Activated naive CD8-positive, alpha-beta T cell treated with anti-CD3 and anti-CD28 coated beads, Interleukin-2, amount 50 U/mL, for 24 hours (primary cell): ENCODE measurements around the gene ENTPD5.

Experiments used
- ATAC-seq: fragments of 150-1000 bp; cut with Tn5 transposase; one replicate; pipeline ENCODE4 v1.10.0; 2021
- DNase-seq: peaks from one replicate; pipeline ENCODE4 v3.0.0; 2021
- H3K27ac Mint-ChIP-seq: one replicate; pipeline ENCODE4 v1.8.0; 2021; ENCODE audit warnings: mild to moderate bottlenecking, mixed read lengths
- H3K27me3 Mint-ChIP-seq: one replicate; pipeline ENCODE4 v1.8.0; 2021; ENCODE audit warnings: mixed read lengths
- H3K36me3 Mint-ChIP-seq: one replicate; pipeline ENCODE4 v1.8.0; 2021; ENCODE audit warnings: low read depth, mixed read lengths
- H3K4me1 Mint-ChIP-seq: one replicate; pipeline ENCODE4 v1.8.0; 2021; ENCODE audit warnings: mixed read lengths
- H3K4me3 Mint-ChIP-seq: one replicate; pipeline ENCODE4 v1.8.0; 2021; ENCODE audit warnings: mild to moderate bottlenecking, moderate library complexity, mixed read lengths
- H3K9me3 Mint-ChIP-seq: one replicate; pipeline ENCODE4 v1.8.0; 2021; ENCODE audit warnings: mixed read lengths

Gene ENTPD5

DNA sequence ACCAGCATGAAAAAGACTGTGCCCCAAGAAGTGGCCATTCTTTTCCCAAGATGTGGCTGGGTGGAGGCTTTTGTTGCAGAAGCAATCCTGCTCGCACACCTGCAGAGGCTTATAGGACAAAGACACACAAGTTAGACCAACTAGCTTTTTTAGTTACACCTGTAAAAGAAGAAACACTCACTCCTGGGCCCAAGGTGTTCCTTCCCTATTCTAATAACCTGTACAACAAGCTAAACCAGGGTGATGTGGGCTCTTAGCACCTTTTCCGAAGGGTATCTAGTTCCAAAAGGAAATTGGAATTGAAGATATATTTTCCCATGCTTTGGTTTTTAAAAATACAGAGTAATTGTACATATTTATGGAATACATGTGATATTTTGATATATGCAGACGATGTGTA, 31.0 kb downstream of the ENTPD5 start:
- Mint-ChIP-seq H3K27me3 (no peaks in the 10 kb centered on the region), H3K4me1 (no peaks in the 10 kb centered on the region), H3K4me3 (no peak overlapping the region), H3K27ac (no peak overlapping the region), H3K36me3 (peaks cover 14% of the 10 kb centered on the region), H3K9me3 (no peaks in the 10 kb centered on the region)
- DNase-seq (no peak), ATAC-seq (no peak)

DNA sequence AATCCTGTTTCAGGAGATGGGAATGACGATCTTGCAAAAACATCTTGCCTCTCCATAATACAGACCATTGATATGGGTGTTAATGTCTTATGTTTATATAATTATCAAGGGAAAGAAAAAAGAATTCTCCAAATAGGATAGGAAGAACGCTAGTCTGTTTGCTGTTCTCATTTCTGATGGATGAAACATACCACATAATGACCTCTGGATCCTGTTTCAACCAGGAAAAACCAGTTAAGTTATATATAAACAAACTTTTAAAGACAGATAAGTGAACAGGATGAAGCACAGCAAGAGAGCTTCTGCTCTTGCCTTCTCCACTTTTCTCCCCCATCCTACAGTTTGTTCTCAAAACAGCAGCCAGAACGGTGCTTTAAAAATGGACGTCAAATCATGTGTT, 41.2 kb downstream of the ENTPD5 start:
- H3K27ac Mint-ChIP-seq, result no peak overlapping the region
- H3K36me3 Mint-ChIP-seq, result peaks cover 4% of the 10 kb centered on the region
- H3K9me3 Mint-ChIP-seq, result no peaks in the 10 kb centered on the region
- no peak for DNase-seq
- no peak overlapping the region for H3K4me3 Mint-ChIP-seq
- H3K4me1 Mint-ChIP-seq, result no peaks in the 10 kb centered on the region
- H3K27me3 Mint-ChIP-seq, result no peaks in the 10 kb centered on the region
- no peak for ATAC-seq

DNA sequence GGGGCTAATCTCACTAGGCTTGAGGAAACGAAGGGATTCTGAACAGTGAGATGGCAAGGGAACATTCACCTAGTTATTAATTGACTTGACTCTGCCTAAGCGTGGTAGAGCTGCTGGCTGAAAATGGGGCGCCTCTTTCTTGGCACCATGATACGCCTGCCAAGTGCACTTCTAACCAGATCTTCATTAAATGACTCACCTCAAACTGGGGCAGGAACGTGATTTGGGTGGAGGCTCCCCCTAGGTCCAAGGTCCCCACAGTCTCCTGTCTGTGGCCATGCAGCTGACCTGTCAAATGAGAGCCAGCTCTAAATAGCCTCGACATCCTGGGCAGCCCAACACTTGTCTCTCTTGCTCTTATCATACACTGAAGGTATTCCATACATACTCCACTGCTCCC, 43.0 kb downstream of the ENTPD5 start:
- no peak for DNase-seq
- Mint-ChIP-seq H3K27ac (no peak overlapping the region), H3K9me3 (no peaks in the 10 kb centered on the region), H3K27me3 (no peaks in the 10 kb centered on the region), H3K36me3 (peaks cover 4% of the 10 kb centered on the region), H3K4me3 (no peak overlapping the region), H3K4me1 (no peaks in the 10 kb centered on the region)
- no peak for ATAC-seq

DNA sequence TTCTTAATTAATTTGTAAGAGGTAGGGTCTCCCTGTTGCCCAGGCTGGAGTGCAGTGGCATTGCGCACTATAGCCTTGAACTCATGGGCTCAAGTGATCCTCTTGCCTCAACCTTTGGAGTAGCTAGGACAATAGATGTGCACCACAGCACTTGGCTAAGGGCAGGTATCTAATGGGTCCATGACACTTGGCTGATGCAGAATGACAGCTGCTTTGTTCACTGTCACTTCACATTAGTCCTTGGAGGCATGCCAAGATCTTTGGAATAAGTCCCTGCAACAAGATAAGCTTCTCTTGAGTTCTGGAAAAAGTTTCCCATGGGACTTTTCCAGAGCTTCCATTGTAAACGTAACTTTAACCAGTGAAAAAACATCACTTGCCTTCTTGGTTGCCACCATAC, 45.6 kb downstream of the ENTPD5 start:
- H3K27ac Mint-ChIP-seq, result no peak overlapping the region
- H3K9me3 Mint-ChIP-seq, result no peaks in the 10 kb centered on the region
- no peak for DNase-seq
- H3K4me3 Mint-ChIP-seq, result no peak overlapping the region
- H3K27me3 Mint-ChIP-seq, result no peaks in the 10 kb centered on the region
- peaks cover 6% of the 10 kb centered on the region for H3K36me3 Mint-ChIP-seq
- no peaks in the 10 kb centered on the region for H3K4me1 Mint-ChIP-seq
- no peak for ATAC-seq

DNA sequence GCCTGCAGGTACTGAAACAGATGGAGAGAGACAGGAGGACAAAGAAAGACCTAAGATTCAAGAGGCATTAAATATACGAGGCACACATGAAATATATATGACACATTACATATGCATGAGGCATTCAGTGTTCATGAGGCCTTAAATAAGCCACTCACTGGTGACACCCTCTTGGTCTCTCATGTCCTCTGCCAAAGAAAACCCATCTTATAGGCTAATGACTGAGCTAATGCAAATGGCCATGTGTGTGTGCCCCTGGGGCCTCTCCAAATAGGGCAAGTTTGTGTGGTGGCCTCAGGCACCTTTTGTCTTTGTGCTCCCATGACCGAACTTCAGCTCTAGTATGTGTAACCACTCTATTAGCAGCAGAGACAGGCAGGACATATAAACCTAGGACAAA, 50.2 kb downstream of the ENTPD5 start:
- Mint-ChIP-seq H3K4me3 (no peak overlapping the region), H3K9me3 (no peaks in the 10 kb centered on the region), H3K27me3 (no peaks in the 10 kb centered on the region), H3K4me1 (no peaks in the 10 kb centered on the region), H3K27ac (no peak overlapping the region), H3K36me3 (peaks cover 6% of the 10 kb centered on the region)
- ATAC-seq, result no peak
- DNase-seq, result no peak

DNA sequence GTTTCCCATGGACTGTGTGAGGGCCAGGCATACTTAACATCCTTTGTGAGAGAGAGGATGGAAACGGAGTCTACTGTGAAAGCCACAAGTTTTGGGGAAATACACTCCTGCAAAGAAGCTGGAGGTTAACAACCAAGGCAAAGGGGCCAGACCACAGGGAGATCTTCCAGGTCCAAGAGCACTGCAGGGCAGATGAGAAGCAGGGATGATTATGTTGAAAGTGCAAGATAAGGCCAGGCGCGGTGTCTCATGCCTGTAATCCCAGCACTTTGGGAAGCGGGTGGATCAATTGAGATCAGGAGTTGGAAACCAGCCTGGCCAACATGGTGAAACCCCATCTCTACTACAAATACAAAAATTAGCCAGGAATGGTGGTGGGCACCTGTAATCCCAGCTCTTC, 53.9 kb downstream of the ENTPD5 start:
- Mint-ChIP-seq H3K4me3 (no peak overlapping the region), H3K9me3 (no peaks in the 10 kb centered on the region), H3K27ac (no peak overlapping the region), H3K36me3 (peaks cover 19% of the 10 kb centered on the region), H3K4me1 (no peaks in the 10 kb centered on the region), H3K27me3 (no peaks in the 10 kb centered on the region)
- ATAC-seq, result no peak
- DNase-seq, result no peak

DNA sequence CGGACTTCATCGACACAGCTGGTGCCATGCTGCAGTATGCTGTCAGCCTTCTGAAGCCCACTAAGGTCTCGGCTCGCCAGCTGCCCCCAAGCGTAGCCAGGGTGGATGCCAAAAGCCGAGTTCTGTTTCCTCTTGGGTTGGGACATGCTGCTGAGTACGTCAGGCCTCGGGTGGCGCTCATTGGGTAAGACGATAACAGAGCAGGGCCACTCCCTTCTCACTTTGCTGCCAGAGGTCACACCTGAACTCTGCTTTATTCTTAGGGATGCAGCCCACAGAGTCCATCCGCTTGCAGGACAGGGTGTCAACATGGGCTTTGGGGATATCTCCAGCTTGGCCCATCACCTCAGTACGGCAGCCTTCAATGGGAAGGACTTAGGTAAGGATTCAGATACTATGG, 57.9 kb downstream of the ENTPD5 start:
- Mint-ChIP-seq H3K27ac (no peak overlapping the region), H3K9me3 (no peaks in the 10 kb centered on the region), H3K4me1 (no peaks in the 10 kb centered on the region), H3K4me3 (no peak overlapping the region), H3K36me3 (peaks cover 16% of the 10 kb centered on the region), H3K27me3 (no peaks in the 10 kb centered on the region)
- ATAC-seq (no peak), DNase-seq (no peak)

DNA sequence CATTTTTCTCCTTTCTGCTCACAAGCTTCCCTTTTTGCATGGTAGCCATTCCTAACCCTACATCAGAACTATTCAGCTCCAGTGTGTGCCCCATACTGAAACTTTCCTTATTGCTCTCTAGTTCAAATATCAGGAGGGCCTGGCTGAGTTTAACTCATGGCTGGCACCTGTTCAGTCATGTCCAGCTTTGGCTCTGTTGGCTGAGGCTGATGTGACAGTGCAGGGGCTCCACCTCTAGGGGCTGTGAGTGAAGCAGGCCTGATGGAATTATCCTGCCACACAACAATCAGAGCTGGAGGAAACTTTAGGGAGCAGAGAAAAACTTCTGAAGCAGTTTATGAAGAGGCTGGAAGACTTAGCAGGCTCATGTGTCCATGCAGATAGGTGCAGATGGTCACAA, 60.5 kb downstream of the ENTPD5 start:
- Mint-ChIP-seq H3K4me1 (no peaks in the 10 kb centered on the region), H3K27me3 (no peaks in the 10 kb centered on the region), H3K9me3 (no peaks in the 10 kb centered on the region), H3K27ac (no peak overlapping the region), H3K4me3 (no peak overlapping the region), H3K36me3 (peaks cover 21% of the 10 kb centered on the region)
- DNase-seq (no peak), ATAC-seq (no peak)

DNA sequence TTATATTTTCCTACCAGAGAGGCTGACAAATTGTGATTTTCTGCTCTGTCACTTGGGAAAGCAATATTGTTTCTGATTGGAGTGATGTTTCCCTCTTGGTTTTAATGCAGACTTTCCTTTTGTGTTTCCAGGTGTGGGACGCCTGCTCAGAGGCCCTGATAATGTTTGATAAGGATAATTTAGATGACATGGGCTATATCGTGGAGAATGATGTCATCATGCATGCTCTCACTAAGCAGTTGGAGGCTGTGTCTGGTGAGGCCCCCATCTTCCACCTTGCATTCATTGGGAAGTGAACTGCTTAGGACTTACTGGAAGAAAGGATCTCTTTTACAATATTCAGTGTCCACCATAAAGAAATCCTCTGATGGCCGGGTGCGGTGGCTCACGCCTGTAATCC, 63.4 kb downstream of the ENTPD5 start:
- H3K9me3 Mint-ChIP-seq, result no peaks in the 10 kb centered on the region
- H3K4me3 Mint-ChIP-seq, result no peak overlapping the region
- H3K27me3 Mint-ChIP-seq, result no peaks in the 10 kb centered on the region
- DNase-seq, result no peak
- H3K27ac Mint-ChIP-seq, result no peak overlapping the region
- peaks cover 8% of the 10 kb centered on the region for H3K4me1 Mint-ChIP-seq
- ATAC-seq, result no peak
- peaks cover 13% of the 10 kb centered on the region for H3K36me3 Mint-ChIP-seq

DNA sequence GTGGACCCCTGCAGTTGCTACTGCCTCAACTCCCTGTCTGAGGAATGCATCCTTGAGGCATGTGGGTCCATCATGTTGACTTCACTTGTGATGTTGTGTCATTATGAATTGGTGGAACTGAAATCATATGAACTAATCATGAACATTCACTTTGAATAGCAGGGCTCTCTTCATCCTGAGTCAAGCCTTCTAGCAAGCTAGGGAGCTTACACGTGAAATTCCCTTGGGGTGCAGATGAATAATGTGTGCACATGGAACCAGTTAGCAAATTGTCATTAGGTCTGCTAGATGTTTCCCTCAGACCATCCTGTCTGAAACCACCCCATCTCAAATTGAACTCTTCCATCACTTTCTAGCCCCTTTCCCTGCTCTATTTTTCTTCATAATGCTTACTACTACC, 65.4 kb downstream of the ENTPD5 start:
- Mint-ChIP-seq H3K27ac (no peak overlapping the region), H3K4me3 (no peak overlapping the region), H3K4me1 (peaks cover 14% of the 10 kb centered on the region), H3K9me3 (no peaks in the 10 kb centered on the region), H3K36me3 (peaks cover 11% of the 10 kb centered on the region), H3K27me3 (no peaks in the 10 kb centered on the region)
- no peak for DNase-seq
- ATAC-seq, result no peak

DNA sequence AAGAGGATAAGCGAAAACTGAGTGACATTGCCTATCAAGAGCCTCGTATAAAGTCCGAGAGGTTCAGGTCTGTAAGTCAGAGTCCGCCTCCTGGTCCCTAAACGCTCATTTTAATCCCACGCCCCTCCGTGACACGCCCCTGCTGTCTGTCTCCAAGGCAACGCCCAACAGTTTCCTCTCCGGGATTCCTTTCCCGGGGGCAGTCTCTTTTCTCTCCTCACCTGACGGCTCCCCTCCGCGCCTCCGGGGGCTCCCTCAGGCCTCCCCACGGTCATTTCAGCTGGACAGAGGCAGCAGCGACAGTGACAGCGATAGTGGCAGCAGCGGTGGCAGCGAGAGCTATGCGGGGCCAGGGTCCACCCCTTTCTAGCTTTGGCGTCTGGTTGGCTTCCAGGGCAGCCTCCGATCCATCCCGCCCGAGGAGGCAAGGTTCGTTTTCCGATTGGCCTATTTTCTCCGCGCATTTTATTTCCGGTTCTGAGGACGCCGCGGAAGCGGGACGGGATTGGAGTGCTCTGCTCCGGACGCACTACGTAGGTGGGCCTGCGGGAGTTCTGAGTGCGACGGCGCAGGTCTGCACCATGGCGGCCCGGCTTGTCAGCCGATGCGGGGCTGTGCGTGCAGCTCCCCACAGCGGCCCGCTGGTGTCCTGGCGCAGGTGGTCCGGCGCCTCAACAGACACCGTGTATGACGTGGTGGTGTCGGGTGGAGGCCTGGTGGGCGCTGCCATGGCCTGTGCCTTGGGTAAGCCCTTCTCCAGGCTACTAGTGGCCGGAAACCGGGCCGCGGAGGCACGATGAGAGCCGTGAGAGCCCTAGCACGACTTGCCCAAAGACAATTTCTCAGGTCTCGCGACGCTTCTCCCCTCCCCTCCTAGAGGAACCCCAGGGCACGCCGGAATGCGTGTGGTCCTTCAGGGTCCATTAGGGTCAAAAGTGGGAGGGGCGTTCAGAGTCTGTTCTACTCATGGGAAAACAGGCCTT, 69.0 kb downstream of the ENTPD5 start, which contains the start of the genes COQ6 and FAM161B:
TSS of gene COQ6 (plus strand) at position 551 of the 983 bp plus-strand sequence. CDS start at position 582, 31 bp downstream.
TSS of gene FAM161B (minus strand) at position 343 of the 983 bp plus-strand sequence. CDS start at position 275, 68 bp downstream.
- peak within 1 kb of the TSS; percentile 88 for H3K4me3 Mint-ChIP-seq
- no peaks in the 10 kb centered on the region for H3K27me3 Mint-ChIP-seq
- ATAC-seq (peak; percentile 98), DNase-seq (peak; percentile 90)
- H3K36me3 Mint-ChIP-seq, result peaks cover 3% of the 10 kb centered on the region
- H3K4me1 Mint-ChIP-seq, result peaks cover 14% of the 10 kb centered on the region
- no peaks in the 10 kb centered on the region for H3K9me3 Mint-ChIP-seq
- H3K27ac Mint-ChIP-seq, result peak within 1 kb of the TSS; percentile 90

DNA sequence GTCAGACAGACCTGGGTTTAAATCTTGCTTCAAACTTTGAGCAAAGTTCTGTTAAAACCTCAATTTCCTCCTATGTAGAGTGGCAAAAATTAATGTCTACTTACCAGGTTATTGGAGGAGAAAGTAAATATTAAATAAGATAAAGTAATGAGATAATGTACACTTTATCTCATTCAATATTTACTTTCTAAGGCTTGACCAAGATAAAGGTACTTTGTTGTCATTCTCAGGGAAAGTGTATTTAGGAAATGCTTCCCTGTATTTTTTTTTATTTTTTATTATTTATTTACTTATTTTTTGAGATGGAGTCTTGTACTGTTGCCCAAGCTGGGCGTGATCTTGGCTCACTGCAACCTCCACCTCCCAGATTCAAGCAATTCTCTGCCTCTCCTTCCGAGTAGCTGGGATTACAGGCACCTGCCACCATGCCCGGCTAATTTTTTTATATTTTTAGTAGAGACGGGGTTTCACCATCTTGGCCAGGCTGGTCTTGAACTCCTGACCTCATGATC, 73.9 kb downstream of the ENTPD5 start:
- H3K27ac Mint-ChIP-seq, result no peak overlapping the region
- H3K36me3 Mint-ChIP-seq, result no peaks in the 10 kb centered on the region
- peaks cover 5% of the 10 kb centered on the region for H3K4me1 Mint-ChIP-seq
- no peaks in the 10 kb centered on the region for H3K27me3 Mint-ChIP-seq
- no peak overlapping the region for H3K4me3 Mint-ChIP-seq
- DNase-seq (no peak), ATAC-seq (no peak)
- no peaks in the 10 kb centered on the region for H3K9me3 Mint-ChIP-seq

DNA sequence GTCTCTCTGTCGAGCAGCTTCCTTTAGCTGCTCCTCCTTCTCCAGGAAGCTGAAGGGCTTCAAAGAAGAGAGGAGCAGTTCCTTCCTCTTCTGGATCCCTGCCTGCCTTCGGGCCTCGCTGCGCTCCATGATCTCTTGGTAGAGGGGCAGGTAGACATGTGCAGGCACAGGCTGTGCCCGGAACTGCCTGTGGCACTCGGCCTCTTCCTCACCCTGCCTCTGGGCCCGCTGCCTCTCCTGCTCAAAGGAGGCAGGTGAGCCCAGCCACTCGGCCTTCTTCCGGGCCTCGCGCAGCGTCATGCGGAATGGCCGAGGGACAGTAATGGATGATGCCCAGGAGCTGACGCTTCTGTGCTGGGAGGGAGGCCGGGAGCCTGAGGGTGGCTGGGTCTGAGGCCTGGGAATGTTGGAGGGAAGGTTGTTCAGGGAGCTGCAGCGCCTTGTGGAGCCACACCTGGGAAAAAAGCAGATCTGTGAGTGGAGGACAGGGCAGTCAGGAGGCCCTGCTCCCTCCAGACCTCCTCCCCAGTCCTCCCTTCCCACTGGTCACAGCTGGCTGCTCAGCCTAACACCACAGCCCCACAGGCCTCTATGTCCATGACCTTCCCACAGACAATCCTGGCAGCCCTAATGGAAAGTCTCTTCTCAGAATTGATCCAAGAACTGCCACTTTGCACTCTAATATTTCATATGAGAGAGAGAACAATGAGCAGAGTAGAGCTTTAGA, 74.5 kb downstream of the ENTPD5 start:
- H3K27me3 Mint-ChIP-seq, result no peaks in the 10 kb centered on the region
- no peak for DNase-seq
- no peak overlapping the region for H3K27ac Mint-ChIP-seq

DNA sequence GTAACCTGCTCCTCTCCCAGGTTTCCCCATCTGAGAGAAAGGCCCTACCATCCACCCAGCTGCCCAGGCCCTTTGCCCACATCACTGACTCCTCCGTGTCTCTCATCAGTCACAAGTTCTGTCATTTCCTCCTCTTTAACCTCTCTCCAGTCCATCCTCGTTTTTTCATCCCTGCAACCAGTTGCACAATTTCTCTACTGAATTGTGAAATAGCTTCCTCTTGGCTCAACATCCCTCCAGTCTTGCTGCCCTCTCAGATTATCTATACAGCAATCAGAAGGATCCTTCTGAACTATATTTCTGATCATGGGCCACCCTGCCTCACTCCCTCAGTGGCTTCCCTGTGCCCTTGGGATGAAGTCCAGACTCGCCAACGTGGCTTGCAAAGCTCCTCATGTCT, 76.0 kb downstream of the ENTPD5 start:
- DNase-seq (no peak), ATAC-seq (no peak)
- no peaks in the 10 kb centered on the region for H3K9me3 Mint-ChIP-seq
- no peaks in the 10 kb centered on the region for H3K36me3 Mint-ChIP-seq
- H3K4me1 Mint-ChIP-seq, result no peaks in the 10 kb centered on the region
- H3K4me3 Mint-ChIP-seq, result no peak overlapping the region
- H3K27ac Mint-ChIP-seq, result no peak overlapping the region
- no peaks in the 10 kb centered on the region for H3K27me3 Mint-ChIP-seq

More for the DNA sequence above, 74.5 kb downstream of the ENTPD5 start:
- peaks cover 1% of the 10 kb centered on the region for H3K4me1 Mint-ChIP-seq
- no peaks in the 10 kb centered on the region for H3K36me3 Mint-ChIP-seq
- no peak overlapping the region for H3K4me3 Mint-ChIP-seq
- no peaks in the 10 kb centered on the region for H3K9me3 Mint-ChIP-seq
- ATAC-seq, result no peak

DNA sequence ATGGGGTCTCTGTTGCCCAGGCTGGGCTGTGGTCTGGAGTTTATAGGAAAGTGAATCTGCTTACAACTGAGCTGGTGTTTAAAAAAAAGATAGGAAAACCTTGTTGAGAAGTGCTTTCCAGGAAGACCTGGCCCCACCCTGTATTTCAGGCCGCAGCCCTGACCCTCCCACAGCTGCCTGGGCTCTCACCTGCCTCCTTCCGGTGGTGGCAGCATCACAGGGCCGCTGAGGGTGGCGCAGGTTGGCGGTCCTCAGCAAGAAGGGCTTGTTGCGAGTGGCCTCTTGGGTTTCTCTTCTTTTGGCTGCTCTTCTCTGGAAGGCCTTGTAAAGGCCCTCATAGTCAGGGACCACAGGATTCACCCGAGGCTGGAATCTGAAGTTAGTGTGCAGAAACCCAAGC, 76.9 kb downstream of the ENTPD5 start:
- Mint-ChIP-seq H3K27ac (no peak overlapping the region), H3K36me3 (no peaks in the 10 kb centered on the region), H3K4me3 (no peak overlapping the region), H3K27me3 (no peaks in the 10 kb centered on the region), H3K4me1 (no peaks in the 10 kb centered on the region), H3K9me3 (no peaks in the 10 kb centered on the region)
- DNase-seq, result no peak
- ATAC-seq, result no peak
